Adrenal gland (tissue), 5 donors: ENCODE data around the gene EPSTI1.

ENCODE experiments used
- POLR2A ChIP-seq, 2 donors: fragments of 450-650 bp; IDR thresholded peaks; one replicate each; pipeline ENCODE4 v1.6.1; 2017; ENCODE audit warnings: antibody characterized with exemption in 2 of 2, mild to moderate bottlenecking in 2 of 2, moderate library complexity in 1 of 2
- TF ChIP-seq, protein P1 (sequence below), 6 experiments: fragments of 450-650 bp in 4 of 6; fragments of 200-600 bp in 2 of 6; sonication (generic) in 1 of 6; IDR thresholded peaks; 1 replicate in 5 of 6; 2 replicates in 1 of 6; pipeline versions ENCODE4 v1.5.1 to v1.8.0; 2016 to 2021; ENCODE audit warnings: antibody characterized with exemption in 6 of 6, mild to moderate bottlenecking in 2 of 6, moderate library complexity in 1 of 6
- donor health status: DM: no; HTN: no; CAD: no.

DNA sequence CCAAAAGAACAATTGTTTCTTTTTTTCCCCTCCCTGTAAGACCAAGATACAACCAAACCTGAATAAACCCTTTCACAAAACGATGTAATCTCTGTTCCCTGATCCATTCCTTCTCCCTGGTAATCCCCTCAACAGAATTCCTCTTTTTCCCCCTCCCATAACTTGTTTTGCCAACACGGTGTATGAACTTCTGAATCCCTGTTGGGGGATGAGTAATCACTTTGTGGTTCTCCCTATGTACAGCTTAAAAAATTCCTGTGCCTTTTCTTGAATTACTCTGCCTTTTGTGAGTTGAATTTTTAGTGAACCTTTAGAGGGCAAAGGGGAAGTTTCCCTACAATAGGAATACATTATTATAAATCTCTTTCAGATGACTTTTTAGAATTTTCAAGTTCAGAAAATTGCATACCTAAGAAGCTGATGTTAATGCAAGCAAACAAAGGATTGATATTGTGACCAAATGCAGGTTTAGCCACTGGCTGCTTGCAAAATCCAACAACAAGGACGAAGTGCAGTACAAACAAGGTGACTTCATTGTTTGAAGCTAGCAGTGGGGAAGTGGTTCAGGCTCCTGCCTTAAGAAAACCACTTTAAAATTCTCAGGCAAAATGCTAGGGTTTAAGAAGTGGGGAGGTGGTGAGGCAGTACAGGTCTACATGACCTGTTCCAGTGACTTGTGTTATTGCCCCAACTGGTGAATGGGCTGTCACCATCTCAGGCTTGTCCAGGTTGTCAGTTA lies 15.0 kb upstream of the EPSTI1 start:
- TF ChIP-seq, protein P1, sequence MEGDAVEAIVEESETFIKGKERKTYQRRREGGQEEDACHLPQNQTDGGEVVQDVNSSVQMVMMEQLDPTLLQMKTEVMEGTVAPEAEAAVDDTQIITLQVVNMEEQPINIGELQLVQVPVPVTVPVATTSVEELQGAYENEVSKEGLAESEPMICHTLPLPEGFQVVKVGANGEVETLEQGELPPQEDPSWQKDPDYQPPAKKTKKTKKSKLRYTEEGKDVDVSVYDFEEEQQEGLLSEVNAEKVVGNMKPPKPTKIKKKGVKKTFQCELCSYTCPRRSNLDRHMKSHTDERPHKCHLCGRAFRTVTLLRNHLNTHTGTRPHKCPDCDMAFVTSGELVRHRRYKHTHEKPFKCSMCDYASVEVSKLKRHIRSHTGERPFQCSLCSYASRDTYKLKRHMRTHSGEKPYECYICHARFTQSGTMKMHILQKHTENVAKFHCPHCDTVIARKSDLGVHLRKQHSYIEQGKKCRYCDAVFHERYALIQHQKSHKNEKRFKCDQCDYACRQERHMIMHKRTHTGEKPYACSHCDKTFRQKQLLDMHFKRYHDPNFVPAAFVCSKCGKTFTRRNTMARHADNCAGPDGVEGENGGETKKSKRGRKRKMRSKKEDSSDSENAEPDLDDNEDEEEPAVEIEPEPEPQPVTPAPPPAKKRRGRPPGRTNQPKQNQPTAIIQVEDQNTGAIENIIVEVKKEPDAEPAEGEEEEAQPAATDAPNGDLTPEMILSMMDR (IDR thresholded peaks at IDR 0.05) = no peak
- no peak for TF ChIP-seq POLR2A (IDR thresholded peaks at IDR 0.05)
